Fibroblast of skin of left quadriceps (primary cell): ENCODE results near the gene GALM.
A peak's percentile ranks its signal among the peaks of the same experiment; 100 is the strongest.
"Not testable (repeated sequence)": the region's sequence is repeated elsewhere in the genome, so short reads cannot be mapped to it uniquely, and the experiment has no call there.

Experiments
- DNase-seq, 2 experiments: peaks; one replicate each; pipeline ENCODE4 v3.0.0-alpha.2; 2013; ENCODE audit warnings: low read depth in 2 of 2

Gene GALM

GRCh38 chr2:38680868-38681267 is 15.0 kb downstream of the GALM start:
- DNase-seq: not testable (repeated sequence)

GRCh38 chr2:38682008-38682575 is 16.2 kb downstream of the GALM start:
- no peak for DNase-seq

GRCh38 chr2:38682620-38683019 is 16.7 kb downstream of the GALM start:
- DNase-seq: not testable (repeated sequence)

- no peak for DNase-seq
These were observed 17.9 kb downstream of the GALM start for GRCh38 chr2:38683766-38684165.

GRCh38 chr2:38685116-38685735 is 19.3 kb downstream of the GALM start:
- no peak for DNase-seq

- peak; percentile 83 to 84 for DNase-seq
These were observed 24.8 kb downstream of the GALM start for GRCh38 chr2:38690499-38691420.

- no peak for DNase-seq
These were observed 26.1 kb downstream of the GALM start for GRCh38 chr2:38691994-38692393.

- no peak for DNase-seq
These were observed 26.9 kb downstream of the GALM start for GRCh38 chr2:38692636-38693318.

GRCh38 chr2:38697116-38697840 is 31.4 kb downstream of the GALM start:
- no peak for DNase-seq

- no peak for DNase-seq
These were observed 32.6 kb downstream of the GALM start for GRCh38 chr2:38698467-38699003.

GRCh38 chr2:38700113-38700785 is 34.3 kb downstream of the GALM start:
- DNase-seq: no peak

- no peak for DNase-seq
These were observed 35.1 kb downstream of the GALM start for GRCh38 chr2:38700881-38701458.

GRCh38 chr2:38701542-38701941 is 35.6 kb downstream of the GALM start:
- no peak for DNase-seq

GRCh38 chr2:38702413-38702812 is 36.5 kb downstream of the GALM start:
- DNase-seq: peak; percentile 86 to 87

- DNase-seq: peak in 1 of 2 experiments; percentile 9
These were observed 37.4 kb downstream of the GALM start for GRCh38 chr2:38703336-38703735.

- DNase-seq: no peak
These were observed 38.8 kb downstream of the GALM start for GRCh38 chr2:38704664-38705063.

- no peak for DNase-seq
These were observed 41.0 kb downstream of the GALM start for GRCh38 chr2:38706846-38707345.

- not testable (repeated sequence) for DNase-seq
These were observed 42.6 kb downstream of the GALM start for GRCh38 chr2:38708491-38708890.

- no peak for DNase-seq
These were observed 43.1 kb downstream of the GALM start for GRCh38 chr2:38708900-38709566.
